K562 (cell line): Measurements from ENCODE around the gene SMURF1.

Source experiments
- ATF4 ChIP-seq: fragments of 450-650 bp; formaldehyde crosslinking; IDR thresholded peaks from 2 replicates; pipeline ENCODE4 v1.4.0; 2022; ENCODE audit warnings: mild to moderate bottlenecking, moderate library complexity
- ELF1 ChIP-seq: fragments of 200-800 bp; sonication (Bioruptor generic); IDR thresholded peaks from 2 replicates; pipeline ENCODE4 v1.6.1; 2016; ENCODE audit warnings: missing genetic modification characterization, missing compliant biosample characterization
- REST ChIP-seq, 2 experiments: fragments of 450-650 bp; formaldehyde crosslinking in 1 of 2; IDR thresholded peaks; 2 replicates each; pipeline versions ENCODE4 v1.4.0 to v1.6.1; 2014 to 2020; ENCODE audit warnings: mild to moderate bottlenecking in 2 of 2, borderline replicate concordance in 1 of 2, low read depth in 1 of 2

- TF ChIP-seq REST (IDR thresholded peaks at IDR 0.05; ENCODE audit: borderline replicate concordance) (no peak), REST (CRISPR knock-in tag; IDR thresholded peaks at IDR 0.05; ENCODE audit: low read depth) (no peak), ATF4 (CRISPR knock-in tag) (no peak), ELF1 (tag) (no peak)
Observed at GRCh38 chr7:98995111-98995510, 148.8 kb downstream of the SMURF1 start.
